GM21576 (cell line): ENCODE measurements around the gene CENPVL2.
"Not testable (repeated sequence)": the region's sequence is repeated elsewhere in the genome, so short reads cannot be mapped to it uniquely, and the experiment has no call there.

ENCODE experiments used
- ATAC-seq: cut with Tn5 transposase; IDR thresholded peaks from one replicate; pipeline ENCODE4 v1.9.1; 2021; ENCODE audit warnings: mild to moderate bottlenecking, moderate library complexity; ENCODE audit not compliant: unreplicated experiment

The CENPVL2 gene

DNA sequence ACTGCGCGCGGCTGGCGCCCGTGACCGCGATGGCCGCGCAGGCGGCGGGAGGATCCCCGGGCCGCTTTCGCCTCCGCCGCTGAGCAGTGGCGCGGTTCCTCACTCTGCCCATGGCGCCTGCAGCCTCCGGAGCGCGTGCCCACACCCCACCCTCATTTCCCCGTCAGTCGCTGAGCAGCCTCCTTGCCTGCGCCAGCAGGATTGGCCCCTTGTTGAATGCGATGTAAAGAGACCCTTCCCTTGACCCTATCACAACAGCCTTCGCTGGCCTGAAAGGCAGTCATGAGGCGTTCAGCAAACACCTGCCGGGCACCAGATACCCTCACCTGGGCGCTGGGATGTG, at the start of gene CENPVL2:
TSS of gene CENPVL2 (minus strand) at position 112 of the 343 bp plus-strand sequence. CDS start at position 112, 0 bp downstream.
- ATAC-seq: not testable (repeated sequence)

DNA sequence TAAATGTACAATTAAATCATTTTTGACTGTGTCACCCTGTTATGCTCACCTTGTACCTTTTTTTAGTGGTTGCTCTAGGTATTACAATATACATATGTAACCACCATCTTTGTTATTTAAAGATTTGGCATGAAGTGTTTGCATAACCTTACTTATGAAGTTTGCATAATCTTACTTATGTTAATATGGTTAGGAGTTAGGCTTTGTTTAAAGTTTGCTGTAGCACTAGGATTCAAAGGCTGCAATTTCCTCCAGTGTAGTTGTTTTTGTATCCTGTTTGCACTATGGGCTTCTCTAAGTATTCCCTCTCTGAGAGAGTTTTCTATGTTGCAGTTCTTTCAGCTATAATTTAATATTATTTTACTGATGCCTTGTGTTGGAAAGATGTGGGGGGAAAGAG, 45.6 kb upstream of the CENPVL2 start:
- ATAC-seq: no peak

DNA sequence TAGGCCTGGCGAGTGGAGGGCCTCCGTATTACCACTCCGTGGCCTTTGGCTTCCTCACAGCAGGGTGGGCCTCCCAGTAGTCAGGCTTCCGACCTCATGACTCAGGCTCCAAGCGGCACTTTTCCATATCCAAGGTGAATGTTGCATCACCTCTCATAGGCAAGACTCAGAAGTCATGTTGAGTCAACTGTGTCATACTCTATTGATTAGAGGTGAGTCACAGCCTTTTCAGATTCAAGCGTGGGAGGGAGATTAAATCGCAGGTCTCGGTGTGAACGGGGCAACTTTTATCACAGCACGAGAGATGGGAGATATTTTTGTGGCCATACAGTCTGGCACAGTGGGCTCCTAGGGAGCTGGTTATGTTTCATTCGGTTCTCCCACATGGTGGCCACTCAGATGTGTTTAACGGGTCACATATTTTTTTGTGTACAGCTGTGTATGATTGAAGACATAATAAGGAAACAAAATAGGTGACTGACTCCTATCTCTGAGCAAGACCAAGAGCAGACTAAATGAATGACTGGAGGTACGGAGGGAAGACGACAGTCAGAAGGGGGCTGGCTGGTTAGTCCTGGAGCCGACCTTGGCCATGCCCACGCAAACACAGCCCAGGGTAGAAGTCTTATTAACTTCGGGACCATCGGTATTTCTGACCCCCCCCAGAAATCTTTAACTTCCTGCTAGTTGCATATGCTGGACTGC, 30.5 kb upstream of the CENPVL2 start:
- ATAC-seq: not testable (repeated sequence)

DNA sequence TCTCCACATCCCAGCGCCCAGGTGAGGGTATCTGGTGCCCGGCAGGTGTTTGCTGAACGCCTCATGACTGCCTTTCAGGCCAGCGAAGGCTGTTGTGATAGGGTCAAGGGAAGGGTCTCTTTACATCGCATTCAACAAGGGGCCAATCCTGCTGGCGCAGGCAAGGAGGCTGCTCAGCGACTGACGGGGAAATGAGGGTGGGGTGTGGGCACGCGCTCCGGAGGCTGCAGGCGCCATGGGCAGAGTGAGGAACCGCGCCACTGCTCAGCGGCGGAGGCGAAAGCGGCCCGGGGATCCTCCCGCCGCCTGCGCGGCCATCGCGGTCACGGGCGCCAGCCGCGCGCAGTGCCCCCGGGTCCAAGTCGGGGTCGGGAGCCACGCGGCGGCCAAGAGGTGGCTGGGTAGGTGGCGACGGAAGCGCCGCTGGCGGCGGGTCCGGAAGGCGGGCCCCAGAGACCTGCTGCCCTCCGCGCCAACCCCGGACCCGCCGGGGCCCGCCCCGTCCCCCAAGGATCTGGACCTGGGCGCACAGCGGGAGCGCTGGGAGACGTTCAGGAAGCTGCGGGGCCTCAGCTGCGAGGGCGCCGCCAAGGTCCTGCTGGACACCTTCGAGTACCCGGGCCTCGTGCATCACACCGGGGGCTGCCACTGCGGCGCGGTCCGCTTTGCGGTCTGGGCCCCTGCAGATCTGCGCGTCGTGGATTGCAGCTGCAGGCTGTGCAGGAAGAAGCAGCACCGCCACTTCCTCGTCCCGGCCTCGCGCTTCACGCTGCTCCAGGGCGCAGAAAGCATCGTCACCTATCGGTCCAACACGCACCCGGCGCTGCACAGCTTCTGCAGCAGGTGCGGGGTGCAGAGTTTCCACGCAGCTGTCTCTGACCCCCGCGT, 27.9 kb upstream of the CENPVL2 start, which contains the start of gene CENPVL1:
TSS of gene CENPVL1 (plus strand) at position 236 of the 888 bp plus-strand sequence. CDS start at position 236, 0 bp downstream.
- not testable (repeated sequence) for ATAC-seq

DNA sequence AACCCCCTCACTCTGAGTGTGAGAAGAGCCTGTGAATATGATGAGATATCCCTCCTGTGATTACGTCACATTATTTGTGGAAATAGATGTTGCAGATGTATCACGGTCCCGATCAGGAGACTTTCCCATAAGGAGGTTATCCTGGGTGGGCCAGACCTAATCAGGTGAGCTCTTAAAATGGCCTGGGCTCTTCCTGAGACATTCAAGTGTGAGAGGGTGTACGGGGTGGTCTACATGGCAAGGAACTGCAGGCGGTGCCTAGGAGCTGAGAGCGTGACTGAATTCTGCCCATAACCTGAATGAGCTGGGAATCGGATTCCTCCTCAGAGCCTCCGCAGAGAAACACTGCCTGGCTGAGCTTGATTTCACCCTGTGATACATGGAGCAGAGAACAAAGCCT, 14.8 kb upstream of the CENPVL2 start:
- no peak for ATAC-seq

DNA sequence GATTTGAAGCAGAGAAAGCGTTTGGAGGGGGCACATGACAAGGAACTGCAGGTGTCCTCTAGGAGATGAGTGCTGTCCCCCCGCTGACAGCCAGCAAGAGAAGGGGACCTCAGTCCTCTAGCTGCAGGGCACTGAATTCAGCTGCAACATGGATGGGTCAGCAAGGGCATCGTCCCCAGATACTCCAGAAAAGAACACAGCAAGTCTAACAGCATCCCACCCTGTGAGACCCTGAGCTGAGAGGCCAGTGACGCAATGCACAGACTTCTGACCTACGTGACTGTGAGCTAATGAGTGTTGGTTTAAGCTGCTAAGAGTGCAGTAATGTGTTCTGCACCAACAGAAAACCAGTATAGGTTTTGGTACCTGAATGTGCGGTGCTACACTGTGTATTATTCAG, 11.6 kb upstream of the CENPVL2 start:
- no peak for ATAC-seq

DNA sequence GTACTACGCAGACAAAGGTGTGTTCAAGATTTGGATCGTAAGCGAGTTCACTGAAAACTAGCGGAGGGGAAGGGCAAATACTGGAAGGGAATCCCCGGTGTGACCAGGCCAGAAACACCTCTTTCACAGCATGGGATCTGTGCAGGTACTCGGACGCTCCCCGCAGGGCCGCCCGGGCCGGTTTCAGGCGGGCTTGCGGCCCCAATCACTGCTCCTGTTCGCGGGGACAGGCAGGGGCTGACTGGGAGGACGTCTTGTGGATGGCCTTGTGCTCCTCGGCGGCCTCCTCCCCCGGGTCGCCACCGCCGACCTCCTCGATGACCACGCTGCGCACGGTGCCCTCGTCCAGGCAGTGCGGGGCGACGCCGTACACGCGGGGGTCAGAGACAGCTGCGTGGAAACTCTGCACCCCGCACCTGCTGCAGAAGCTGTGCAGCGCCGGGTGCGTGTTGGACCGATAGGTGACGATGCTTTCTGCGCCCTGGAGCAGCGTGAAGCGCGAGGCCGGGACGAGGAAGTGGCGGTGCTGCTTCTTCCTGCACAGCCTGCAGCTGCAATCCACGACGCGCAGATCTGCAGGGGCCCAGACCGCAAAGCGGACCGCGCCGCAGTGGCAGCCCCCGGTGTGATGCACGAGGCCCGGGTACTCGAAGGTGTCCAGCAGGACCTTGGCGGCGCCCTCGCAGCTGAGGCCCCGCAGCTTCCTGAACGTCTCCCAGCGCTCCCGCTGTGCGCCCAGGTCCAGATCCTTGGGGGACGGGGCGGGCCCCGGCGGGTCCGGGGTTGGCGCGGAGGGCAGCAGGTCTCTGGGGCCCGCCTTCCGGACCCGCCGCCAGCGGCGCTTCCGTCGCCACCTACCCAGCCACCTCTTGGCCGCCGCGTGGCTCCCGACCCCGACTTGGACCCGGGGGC, 567 bp downstream of the CENPVL2 start:
- not testable (repeated sequence) for ATAC-seq

GRCh38 chrX:51679689-51680433, 2.8 kb downstream of the CENPVL2 start:
- ATAC-seq: not testable (repeated sequence)

GRCh38 chrX:51665981-51666380, 16.6 kb downstream of the CENPVL2 start:
- no peak for ATAC-seq

DNA sequence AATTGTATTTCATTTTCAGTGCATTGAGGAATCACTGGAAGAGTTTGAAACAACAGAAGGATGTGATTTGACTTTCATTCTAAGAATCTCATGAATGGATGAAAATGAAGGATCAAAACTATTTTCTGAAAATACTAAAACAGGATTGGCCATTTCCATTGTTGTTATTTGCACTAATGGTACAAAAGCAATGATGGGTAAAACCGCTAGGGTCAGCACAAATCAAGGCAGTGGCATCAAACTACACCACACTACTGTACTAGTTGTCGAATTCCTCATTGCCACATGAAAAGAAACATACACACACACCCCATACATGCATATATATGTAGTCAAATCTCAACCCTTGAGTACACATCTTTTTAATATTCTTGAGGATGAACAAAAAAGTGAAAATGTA, 39.3 kb downstream of the CENPVL2 start:
- ATAC-seq: no peak

DNA sequence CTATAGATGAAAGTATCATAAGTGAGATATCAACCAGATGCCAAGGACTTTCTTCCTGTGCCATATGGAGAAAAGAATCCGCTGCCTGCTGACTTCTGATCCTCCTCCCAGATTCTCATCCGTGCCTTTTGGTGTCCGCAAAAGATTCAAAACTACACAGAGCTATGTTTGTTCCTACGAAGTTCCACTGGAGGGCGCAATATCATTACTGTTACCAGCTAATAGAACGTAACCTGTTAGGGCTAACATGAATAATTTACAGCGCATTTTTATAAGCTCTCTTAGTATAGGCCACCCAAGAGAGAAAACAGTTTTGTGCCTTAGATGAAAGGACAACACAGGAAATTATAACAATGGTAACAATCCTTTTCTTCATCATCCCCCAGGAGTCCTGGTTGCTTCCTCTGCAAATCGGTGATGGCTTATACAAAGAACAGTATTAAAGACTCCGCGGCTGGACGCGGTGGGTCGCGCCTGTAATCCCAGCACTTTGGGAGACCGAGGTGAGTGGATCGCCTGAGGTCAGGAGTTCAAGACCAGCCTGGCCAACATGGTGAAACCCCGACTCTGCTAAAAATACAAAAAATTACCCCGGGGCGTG, 41.1 kb downstream of the CENPVL2 start:
- ATAC-seq: no peak

GRCh38 chrX:51636511-51636910, 46.1 kb downstream of the CENPVL2 start:
- ATAC-seq: not testable (repeated sequence)
